ENCODE results near the gene EIF2D.
"Not testable (repeated sequence)": the region's sequence is repeated elsewhere in the genome, so short reads cannot be mapped to it uniquely, and the experiment has no call there.

The EIF2D gene

GRCh38 chr1:206586501-206587445 lies 25.5 kb downstream of the EIF2D start:
- DNase-seq: no peak

- DNase-seq: no peak
These were observed 27.6 kb downstream of the EIF2D start for GRCh38 chr1:206584683-206585082.

GRCh38 chr1:206583707-206584648 lies 28.3 kb downstream of the EIF2D start:
- peak; percentile 74 for DNase-seq

- DNase-seq: no peak
These were observed 29.1 kb downstream of the EIF2D start for GRCh38 chr1:206582971-206583706.

- DNase-seq: no peak
These were observed 29.7 kb downstream of the EIF2D start for GRCh38 chr1:206582537-206582936.

- DNase-seq: no peak
These were observed 30.7 kb downstream of the EIF2D start for GRCh38 chr1:206581571-206581981.

- not testable (repeated sequence) for DNase-seq
These were observed 31.2 kb downstream of the EIF2D start for GRCh38 chr1:206581114-206581497.

- DNase-seq: no peak
These were observed 31.7 kb downstream of the EIF2D start for GRCh38 chr1:206580438-206581113.

- DNase-seq: peak; percentile 59
These were observed 32.4 kb downstream of the EIF2D start for GRCh38 chr1:206579747-206580437.

- no peak for DNase-seq
These were observed 33.3 kb downstream of the EIF2D start for GRCh38 chr1:206578978-206579374.

- no peak for DNase-seq
These were observed 33.9 kb downstream of the EIF2D start for GRCh38 chr1:206578068-206578977.

GRCh38 chr1:206577626-206578025 lies 34.6 kb downstream of the EIF2D start:
- DNase-seq: no peak

GRCh38 chr1:206575894-206576737 lies 36.1 kb downstream of the EIF2D start:
- no peak for DNase-seq

GRCh38 chr1:206575165-206575893 lies 36.9 kb downstream of the EIF2D start:
- DNase-seq: peak; percentile 69

- DNase-seq: no peak
These were observed 38.5 kb downstream of the EIF2D start for GRCh38 chr1:206573762-206574161.

GRCh38 chr1:206573319-206573718 lies 38.9 kb downstream of the EIF2D start:
- no peak for DNase-seq

- DNase-seq: no peak
These were observed 39.4 kb downstream of the EIF2D start for GRCh38 chr1:206572835-206573234.

- no peak for DNase-seq
These were observed 41.7 kb downstream of the EIF2D start for GRCh38 chr1:206570529-206570928.

GRCh38 chr1:206569556-206569955 lies 42.7 kb downstream of the EIF2D start:
- no peak for DNase-seq

Data from left hindlimb (tissue), 1 donor.